ENCODE data around the gene MLST8. TPM values are rescaled to one million over a fixed set of nuclear protein-coding genes. Genes with fewer than 3 reads are reported as not detected.

MLST8 gene
- total RNA-seq, 1 donor from 2014 or later, result 38.7 TPM

DNA sequence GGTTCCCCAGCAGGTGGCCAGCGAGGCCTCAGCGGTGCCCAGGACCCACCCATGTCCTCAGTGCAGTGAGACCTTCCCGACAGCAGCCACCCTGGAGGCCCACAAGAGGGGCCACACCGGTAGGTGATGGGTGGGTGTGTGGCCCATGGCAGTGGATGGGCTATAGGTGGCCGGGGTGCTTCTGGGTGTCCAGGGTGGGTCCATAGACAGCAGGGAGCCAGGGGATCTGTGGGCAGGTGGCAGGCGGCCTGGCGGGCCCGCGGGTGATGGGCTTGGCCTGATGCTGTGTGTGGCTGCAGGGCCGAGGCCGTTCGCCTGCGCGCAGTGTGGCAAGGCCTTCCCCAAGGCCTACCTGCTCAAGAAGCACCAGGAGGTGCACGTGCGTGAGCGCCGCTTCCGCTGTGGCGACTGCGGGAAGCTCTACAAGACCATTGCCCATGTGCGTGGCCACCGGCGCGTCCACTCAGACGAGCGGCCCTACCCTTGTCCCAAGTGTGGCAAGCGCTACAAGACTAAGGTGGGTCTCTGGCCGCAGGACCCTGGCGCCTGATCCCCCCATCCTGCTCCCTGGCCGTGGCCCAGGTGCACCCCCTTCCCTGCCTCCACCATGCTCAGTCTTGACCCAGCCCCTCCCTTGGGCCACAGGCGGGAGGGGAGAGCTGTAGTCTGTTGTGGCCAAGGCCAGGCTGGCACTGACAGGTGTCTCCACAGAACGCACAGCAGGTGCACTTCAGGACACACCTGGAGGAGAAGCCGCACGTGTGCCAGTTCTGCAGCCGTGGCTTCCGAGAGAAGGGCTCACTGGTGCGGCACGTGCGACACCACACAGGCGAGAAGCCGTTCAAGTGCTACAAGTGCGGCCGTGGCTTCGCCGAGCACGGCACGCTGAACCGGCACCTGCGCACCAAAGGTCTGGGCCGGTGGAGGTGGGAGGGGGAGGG, 28.9 kb downstream of the MLST8 start:
- H3K36me3 Mint-ChIP-seq (ENCODE audit: low read depth), result peaks cover 38% of the 10 kb centered on the region
- DNase-seq (no peak), ATAC-seq (ENCODE audit: low read depth) (no peak)
- H3K4me1 Mint-ChIP-seq, result no peaks in the 10 kb centered on the region
- H3K9me3 Mint-ChIP-seq, result no peaks in the 10 kb centered on the region
- no peak overlapping the region for H3K4me3 Mint-ChIP-seq
- ChIA-PET CTCF (no interaction called here), POLR2A (no interaction called here)
- peaks cover 2% of the 10 kb centered on the region for H3K27me3 Mint-ChIP-seq
- intact Hi-C loops (cut with micrococcal nuclease), result no loop called here
- H3K27ac Mint-ChIP-seq, result no peak overlapping the region
- TF ChIP-seq, protein P1, sequence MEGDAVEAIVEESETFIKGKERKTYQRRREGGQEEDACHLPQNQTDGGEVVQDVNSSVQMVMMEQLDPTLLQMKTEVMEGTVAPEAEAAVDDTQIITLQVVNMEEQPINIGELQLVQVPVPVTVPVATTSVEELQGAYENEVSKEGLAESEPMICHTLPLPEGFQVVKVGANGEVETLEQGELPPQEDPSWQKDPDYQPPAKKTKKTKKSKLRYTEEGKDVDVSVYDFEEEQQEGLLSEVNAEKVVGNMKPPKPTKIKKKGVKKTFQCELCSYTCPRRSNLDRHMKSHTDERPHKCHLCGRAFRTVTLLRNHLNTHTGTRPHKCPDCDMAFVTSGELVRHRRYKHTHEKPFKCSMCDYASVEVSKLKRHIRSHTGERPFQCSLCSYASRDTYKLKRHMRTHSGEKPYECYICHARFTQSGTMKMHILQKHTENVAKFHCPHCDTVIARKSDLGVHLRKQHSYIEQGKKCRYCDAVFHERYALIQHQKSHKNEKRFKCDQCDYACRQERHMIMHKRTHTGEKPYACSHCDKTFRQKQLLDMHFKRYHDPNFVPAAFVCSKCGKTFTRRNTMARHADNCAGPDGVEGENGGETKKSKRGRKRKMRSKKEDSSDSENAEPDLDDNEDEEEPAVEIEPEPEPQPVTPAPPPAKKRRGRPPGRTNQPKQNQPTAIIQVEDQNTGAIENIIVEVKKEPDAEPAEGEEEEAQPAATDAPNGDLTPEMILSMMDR (IDR thresholded peaks at IDR 0.05), result no peak

DNA sequence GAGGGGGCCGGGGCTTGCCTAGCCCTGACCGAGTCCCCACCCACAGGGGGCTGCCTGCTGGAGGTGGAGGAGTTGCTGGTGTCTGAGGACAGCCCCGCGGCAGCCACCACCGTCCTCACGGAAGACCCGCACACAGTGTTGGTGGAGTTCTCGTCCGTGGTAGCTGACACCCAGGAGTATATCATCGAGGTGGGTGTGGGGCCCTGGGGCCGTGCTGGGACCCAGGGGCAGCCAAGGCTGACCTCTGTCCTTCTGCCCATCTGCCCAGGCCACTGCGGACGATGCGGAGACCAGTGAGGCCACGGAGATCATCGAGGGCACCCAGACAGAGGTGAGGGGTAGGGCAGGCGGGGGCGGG, 29.5 kb downstream of the MLST8 start:
- TF ChIP-seq, protein P1 (IDR thresholded peaks at IDR 0.05), result no peak
- no peak overlapping the region for H3K4me3 Mint-ChIP-seq

DNA sequence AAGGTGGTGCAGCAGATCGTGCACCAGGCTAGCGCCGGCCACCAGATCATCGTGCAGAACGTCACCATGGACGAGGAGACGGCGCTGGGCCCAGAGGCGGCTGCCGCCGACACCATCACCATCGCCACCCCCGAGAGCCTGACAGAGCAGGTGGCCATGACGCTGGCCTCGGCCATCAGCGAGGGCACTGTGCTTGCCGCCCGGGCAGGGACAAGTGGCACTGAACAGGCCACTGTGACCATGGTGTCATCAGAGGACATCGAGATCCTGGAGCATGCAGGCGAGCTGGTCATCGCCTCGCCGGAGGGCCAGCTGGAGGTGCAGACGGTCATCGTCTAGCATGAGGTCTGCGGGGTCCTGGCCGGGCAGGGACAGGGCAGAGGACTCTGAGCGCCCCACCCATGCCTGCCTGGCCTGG, 30.0 kb downstream of the MLST8 start:
- no peaks in the 10 kb centered on the region for H3K9me3 Mint-ChIP-seq
- H3K4me1 Mint-ChIP-seq, result no peaks in the 10 kb centered on the region
- DNase-seq (no peak), ATAC-seq (ENCODE audit: low read depth) (no peak)
- POLR2A ChIA-PET, result no interaction called here
- peaks cover 2% of the 10 kb centered on the region for H3K27me3 Mint-ChIP-seq
- H3K4me3 Mint-ChIP-seq, result no peak overlapping the region
- intact Hi-C loops (cut with micrococcal nuclease), result no loop called here
- no peak overlapping the region for H3K27ac Mint-ChIP-seq
- TF ChIP-seq, protein P1 (IDR thresholded peaks at IDR 0.05), result no peak
- H3K36me3 Mint-ChIP-seq (ENCODE audit: low read depth), result peaks cover 36% of the 10 kb centered on the region
- CTCF ChIA-PET, result no interaction called here

More for the DNA sequence above, 29.5 kb downstream of the MLST8 start:
- Mint-ChIP-seq H3K36me3 (ENCODE audit: low read depth) (peaks cover 38% of the 10 kb centered on the region), H3K9me3 (no peaks in the 10 kb centered on the region), H3K27me3 (peaks cover 2% of the 10 kb centered on the region), H3K4me1 (no peaks in the 10 kb centered on the region), H3K27ac (no peak overlapping the region)
- CTCF ChIA-PET, result no interaction called here
- POLR2A ChIA-PET, result no interaction called here
- intact Hi-C loops (cut with micrococcal nuclease), result no loop called here
- ATAC-seq (ENCODE audit: low read depth) (no peak), DNase-seq (no peak)

DNA sequence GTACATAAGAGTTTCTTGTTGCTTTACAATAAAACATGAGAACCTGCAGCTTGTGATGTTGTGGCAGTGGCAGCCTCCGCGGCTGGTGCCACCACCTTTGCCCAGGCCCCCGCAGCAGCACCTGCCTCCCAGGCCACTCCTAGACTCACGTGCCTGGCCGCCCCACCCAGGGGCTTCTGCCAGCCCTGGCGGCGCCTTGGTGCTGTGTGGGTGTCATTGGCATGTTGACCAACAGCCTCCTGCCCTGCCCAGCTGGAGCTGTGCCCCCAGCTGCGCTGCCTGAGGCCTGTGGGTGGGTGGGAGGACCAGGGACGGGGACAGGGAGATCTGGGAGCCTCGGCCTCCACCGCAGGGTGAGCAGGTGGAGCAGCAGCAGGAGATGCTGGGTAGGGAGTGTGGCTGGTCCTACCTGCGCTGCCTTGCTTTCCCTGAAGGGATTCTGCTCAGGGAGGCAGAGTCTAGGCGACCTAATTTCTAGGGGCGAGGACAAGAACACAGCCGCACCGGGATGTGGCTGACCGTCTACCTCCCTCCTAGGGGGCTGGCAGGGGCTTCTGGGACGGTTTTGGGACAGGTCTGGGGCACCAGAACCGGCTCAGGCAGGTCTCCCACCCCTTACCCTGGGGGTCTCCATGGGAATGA, 30.6 kb downstream of the MLST8 start:
- Mint-ChIP-seq H3K4me3 (no peak overlapping the region), H3K27me3 (peaks cover 2% of the 10 kb centered on the region), H3K9me3 (no peaks in the 10 kb centered on the region), H3K27ac (no peak overlapping the region), H3K36me3 (ENCODE audit: low read depth) (peaks cover 32% of the 10 kb centered on the region), H3K4me1 (no peaks in the 10 kb centered on the region)
- ATAC-seq (ENCODE audit: low read depth), result no peak
- intact Hi-C loops (cut with micrococcal nuclease), result no loop called here
- DNase-seq, result no peak
- TF ChIP-seq, protein P1 (IDR thresholded peaks at IDR 0.05), result no peak
- ChIA-PET POLR2A (no interaction called here), CTCF (no interaction called here)

DNA sequence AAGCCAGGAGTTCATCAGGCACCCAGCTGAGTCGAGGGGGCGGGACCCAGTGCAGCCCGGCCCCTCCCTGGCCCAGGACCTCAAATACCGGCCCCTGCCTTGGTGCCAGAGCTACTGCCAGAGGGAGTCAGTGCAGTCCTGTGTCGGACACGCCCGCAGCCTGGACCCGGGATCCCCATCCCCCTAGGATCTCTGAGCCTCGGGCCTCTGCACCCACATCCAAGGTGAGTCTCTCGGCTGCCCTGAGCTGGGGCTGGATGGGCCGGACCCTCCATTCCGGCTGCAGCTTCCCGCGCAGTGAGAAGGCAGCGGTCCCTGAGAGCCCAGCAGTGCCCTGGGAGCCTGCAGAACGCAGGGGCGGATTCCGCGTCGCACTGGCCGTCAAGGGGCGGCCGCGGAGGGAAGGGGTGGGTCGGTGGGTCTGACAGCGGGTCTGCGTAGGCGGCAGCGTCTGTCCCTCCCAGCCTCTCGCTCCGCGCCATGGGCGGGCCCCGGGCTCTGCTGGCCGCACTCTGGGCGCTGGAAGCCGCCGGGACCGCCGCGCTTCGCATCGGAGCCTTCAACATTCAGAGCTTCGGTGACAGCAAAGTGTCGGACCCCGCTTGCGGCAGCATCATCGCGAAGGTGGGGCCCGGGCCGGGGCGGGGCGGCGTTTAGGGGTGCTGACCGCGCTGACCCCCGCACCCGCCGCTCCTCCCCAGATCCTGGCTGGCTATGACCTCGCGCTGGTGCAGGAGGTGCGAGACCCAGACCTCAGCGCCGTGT, 31.3 kb downstream of the MLST8 start, which contains the start of gene DNASE1L2:
Gene DNASE1L2, plus strand, starts transcription at position 108 of the 765 bp plus-strand sequence. Its CDS starts 373 bp downstream, at position 481.
- CTCF ChIA-PET, result no interaction called here

More for the DNA sequence above, 31.3 kb downstream of the MLST8 start, which contains the start of gene DNASE1L2:
- no peaks in the 10 kb centered on the region for H3K9me3 Mint-ChIP-seq
- no peak within 1 kb of the TSS for H3K27ac Mint-ChIP-seq
- peaks cover 2% of the 10 kb centered on the region for H3K27me3 Mint-ChIP-seq
- H3K4me1 Mint-ChIP-seq, result no peaks in the 10 kb centered on the region
- POLR2A ChIA-PET, result no interaction called here
- TF ChIP-seq, protein P1 (IDR thresholded peaks at IDR 0.05), result no peak
- DNase-seq (no peak), ATAC-seq (ENCODE audit: low read depth) (no peak)
- H3K36me3 Mint-ChIP-seq (ENCODE audit: low read depth), result peaks cover 32% of the 10 kb centered on the region
- H3K4me3 Mint-ChIP-seq, result no peak within 1 kb of the TSS
- intact Hi-C loops (cut with micrococcal nuclease), result no loop called here
